ENCODE results near the gene ABCA7. TPM values are rescaled to one million over a fixed set of nuclear protein-coding genes. Genes with fewer than 3 reads are reported as not detected.

The ABCA7 gene
- total RNA-seq, 1 donor from 2014 or later: 6.7 TPM

DNA sequence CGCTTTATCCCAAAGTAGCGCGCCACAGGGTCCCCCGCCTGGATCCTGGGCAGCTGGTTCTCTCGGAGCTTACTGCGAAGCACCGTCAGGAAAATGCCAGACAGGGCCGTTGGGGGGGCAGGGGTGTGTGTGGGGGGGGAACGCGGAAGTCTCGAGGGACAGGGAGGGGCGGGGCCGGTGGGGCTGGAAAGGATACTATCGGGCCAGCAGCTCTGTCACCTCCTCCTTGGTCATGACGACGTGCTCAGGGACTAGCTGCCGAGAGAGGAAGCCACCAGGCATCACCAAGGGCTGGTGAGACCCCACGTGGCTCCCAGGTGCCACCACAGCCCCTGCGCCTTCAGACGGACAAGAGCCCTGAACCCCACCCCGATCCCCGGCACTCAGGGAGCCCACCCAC lies 50.0 kb downstream of the ABCA7 start:
- TF ChIP-seq, protein P1, sequence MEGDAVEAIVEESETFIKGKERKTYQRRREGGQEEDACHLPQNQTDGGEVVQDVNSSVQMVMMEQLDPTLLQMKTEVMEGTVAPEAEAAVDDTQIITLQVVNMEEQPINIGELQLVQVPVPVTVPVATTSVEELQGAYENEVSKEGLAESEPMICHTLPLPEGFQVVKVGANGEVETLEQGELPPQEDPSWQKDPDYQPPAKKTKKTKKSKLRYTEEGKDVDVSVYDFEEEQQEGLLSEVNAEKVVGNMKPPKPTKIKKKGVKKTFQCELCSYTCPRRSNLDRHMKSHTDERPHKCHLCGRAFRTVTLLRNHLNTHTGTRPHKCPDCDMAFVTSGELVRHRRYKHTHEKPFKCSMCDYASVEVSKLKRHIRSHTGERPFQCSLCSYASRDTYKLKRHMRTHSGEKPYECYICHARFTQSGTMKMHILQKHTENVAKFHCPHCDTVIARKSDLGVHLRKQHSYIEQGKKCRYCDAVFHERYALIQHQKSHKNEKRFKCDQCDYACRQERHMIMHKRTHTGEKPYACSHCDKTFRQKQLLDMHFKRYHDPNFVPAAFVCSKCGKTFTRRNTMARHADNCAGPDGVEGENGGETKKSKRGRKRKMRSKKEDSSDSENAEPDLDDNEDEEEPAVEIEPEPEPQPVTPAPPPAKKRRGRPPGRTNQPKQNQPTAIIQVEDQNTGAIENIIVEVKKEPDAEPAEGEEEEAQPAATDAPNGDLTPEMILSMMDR (IDR thresholded peaks at IDR 0.05): no peak
- Mint-ChIP-seq H3K4me1 (ENCODE audit: low read depth) (peaks cover 15% of the 10 kb centered on the region), H3K27me3 (ENCODE audit: low read depth) (no peaks in the 10 kb centered on the region), H3K9me3 (ENCODE audit: low read depth) (no peaks in the 10 kb centered on the region), H3K4me3 (ENCODE audit: unreplicated experiment) (no peak overlapping the region), H3K36me3 (ENCODE audit: low read depth) (peaks cover 6% of the 10 kb centered on the region), H3K27ac (ENCODE audit: unreplicated experiment) (no peak overlapping the region)
- no peak for DNase-seq (ENCODE audit: low spot score)

DNA sequence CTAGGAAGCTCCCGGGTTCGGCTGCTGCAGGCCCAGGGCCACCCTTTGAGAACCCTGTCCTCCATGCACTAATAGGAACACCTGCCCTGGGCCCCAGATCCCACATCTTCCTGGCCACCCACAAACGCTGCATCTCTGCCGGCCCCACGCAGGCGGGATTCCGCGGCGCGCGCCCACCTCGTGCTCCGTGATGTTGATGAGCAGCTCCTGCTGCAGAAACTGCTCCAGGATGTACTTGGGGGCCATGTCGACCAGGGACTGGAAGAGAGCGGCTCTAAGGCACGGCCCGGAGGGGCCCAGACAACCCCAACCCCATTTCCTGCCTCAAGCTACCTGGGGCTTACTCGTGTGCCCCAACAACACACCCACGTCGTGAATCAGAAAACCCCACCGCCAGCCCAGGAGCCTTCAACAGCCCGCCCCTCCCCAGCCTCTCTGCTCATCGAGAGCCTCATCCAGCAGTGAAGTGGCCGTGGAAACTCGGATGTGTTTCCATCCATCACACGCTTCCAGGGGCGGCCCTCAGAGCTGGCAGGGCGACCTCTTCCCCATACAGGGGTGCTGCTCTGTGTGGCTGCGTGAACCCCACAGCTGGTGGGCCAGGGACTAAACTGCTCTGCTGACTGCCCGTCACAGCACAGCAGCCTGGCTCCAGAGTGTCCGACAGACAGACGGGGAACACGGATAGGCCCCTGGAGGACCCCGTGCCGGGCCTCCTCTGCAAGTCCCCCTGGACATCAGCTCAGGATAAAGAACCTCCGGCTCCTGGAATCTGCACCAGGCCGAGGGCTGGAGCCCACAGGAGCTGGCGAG lies 51.0 kb downstream of the ABCA7 start:
- Mint-ChIP-seq H3K27me3 (ENCODE audit: low read depth) (no peaks in the 10 kb centered on the region), H3K27ac (ENCODE audit: unreplicated experiment) (no peak overlapping the region), H3K4me3 (ENCODE audit: unreplicated experiment) (no peak overlapping the region), H3K4me1 (ENCODE audit: low read depth) (peaks cover 19% of the 10 kb centered on the region), H3K9me3 (ENCODE audit: low read depth) (no peaks in the 10 kb centered on the region), H3K36me3 (ENCODE audit: low read depth) (peaks cover 6% of the 10 kb centered on the region)
- TF ChIP-seq, protein P1 (IDR thresholded peaks at IDR 0.05): no peak
- no peak for DNase-seq (ENCODE audit: low spot score)

DNA sequence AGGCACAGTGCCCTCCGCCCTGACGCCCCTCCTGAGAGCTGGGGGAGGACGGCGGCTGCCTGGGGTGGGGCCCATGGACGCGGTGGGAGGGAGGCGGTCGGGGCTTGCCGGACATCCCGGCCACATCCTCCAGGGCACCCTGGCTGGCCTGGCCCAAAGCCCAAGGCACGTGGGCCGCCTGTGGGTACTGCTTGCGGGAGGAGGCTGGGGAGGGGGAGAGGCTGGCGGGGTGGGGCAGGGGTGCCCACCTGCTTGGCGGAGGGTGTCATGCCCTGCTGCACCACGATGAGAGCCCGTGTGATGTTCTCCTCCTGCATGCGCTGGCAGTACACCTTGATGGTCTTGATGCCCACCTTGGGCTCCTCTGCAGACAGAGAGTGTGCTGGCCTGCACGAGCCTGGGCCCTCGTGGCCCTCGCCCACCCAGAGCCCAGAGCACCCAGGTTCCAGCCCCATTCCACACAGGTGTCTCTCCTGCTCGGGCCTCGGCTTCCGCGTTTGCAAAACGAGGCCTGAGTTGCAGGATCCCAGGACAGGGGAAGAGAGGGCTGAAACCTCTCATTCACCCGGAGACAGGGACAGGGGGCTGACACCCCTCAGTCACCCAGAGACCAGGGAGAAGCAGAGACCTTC lies 51.8 kb downstream of the ABCA7 start:
- no peak overlapping the region for H3K27ac Mint-ChIP-seq (ENCODE audit: unreplicated experiment)
- H3K9me3 Mint-ChIP-seq (ENCODE audit: low read depth): no peaks in the 10 kb centered on the region
- H3K4me1 Mint-ChIP-seq (ENCODE audit: low read depth): peaks cover 19% of the 10 kb centered on the region
- H3K4me3 Mint-ChIP-seq (ENCODE audit: unreplicated experiment): no peak overlapping the region
- H3K27me3 Mint-ChIP-seq (ENCODE audit: low read depth): no peaks in the 10 kb centered on the region
- no peak for DNase-seq (ENCODE audit: low spot score)
- H3K36me3 Mint-ChIP-seq (ENCODE audit: low read depth): peaks cover 6% of the 10 kb centered on the region
- TF ChIP-seq, protein P1 (IDR thresholded peaks at IDR 0.05): no peak

DNA sequence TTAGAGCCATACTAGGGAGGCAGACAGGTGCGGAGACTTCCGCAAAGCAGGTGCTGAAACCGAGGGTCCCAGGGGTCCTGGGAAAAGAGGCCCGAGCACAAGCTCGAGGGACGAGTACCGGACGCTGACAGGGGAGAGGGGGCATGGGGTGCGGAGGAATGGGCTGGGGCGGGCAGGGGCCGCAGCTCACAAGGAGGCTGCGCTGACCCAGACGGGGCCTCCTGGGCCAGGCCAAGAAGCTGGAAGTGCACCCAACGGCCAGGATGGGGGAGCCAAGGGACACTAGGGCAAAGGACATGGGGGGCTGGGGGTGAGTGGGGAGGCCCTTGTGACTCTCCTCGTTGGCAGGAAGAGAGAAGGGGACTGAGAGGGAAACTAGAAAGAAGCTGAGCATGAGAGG lies 53.4 kb downstream of the ABCA7 start:
- no peaks in the 10 kb centered on the region for H3K9me3 Mint-ChIP-seq (ENCODE audit: low read depth)
- H3K27ac Mint-ChIP-seq (ENCODE audit: unreplicated experiment): peak overlapping the region; percentile 49
- H3K4me1 Mint-ChIP-seq (ENCODE audit: low read depth): peaks cover 23% of the 10 kb centered on the region
- peaks cover 2% of the 10 kb centered on the region for H3K36me3 Mint-ChIP-seq (ENCODE audit: low read depth)
- no peak for DNase-seq (ENCODE audit: low spot score)
- H3K4me3 Mint-ChIP-seq (ENCODE audit: unreplicated experiment): peak overlapping the region; percentile 86
- TF ChIP-seq, protein P1 (IDR thresholded peaks at IDR 0.05): no peak
- no peaks in the 10 kb centered on the region for H3K27me3 Mint-ChIP-seq (ENCODE audit: low read depth)

DNA sequence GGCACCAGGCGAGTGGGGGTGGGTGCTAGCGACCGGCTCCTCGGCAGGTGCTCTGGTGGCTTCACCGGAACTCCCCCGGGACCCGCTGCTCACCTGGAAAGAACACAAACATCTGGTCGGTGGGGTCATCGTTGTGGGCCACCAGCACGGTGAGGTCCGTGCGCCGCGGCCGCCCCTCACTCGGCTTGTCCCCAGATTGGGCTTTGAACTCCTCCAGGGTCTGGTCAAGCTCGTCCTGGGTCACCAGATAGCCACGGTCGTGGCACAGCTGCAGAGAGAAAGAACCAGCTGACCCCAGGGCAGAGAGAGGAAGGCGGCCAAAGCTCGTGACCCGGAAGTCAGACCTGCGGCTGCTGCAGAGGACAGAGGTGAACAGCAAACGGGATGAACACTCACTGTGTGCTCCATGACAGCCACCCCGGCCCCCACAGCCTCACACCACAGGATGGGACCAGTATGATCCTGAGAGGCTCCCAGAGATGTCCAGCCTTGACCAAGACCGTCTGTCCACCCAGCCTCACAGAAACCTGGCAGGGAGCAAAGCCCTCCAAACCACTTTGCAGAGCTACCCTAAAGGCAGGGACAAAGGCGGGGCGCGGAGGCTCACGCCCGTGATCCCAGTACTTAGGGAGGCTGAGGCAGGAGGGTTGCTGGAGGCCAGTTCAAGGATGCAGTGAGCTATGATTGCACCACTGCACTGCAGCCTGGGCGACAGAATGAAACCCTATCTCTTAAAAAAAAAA lies 54.1 kb downstream of the ABCA7 start:
- Mint-ChIP-seq H3K27ac (ENCODE audit: unreplicated experiment) (peak overlapping the region; percentile 87), H3K27me3 (ENCODE audit: low read depth) (no peaks in the 10 kb centered on the region), H3K4me3 (ENCODE audit: unreplicated experiment) (peak overlapping the region; percentile 86), H3K4me1 (ENCODE audit: low read depth) (peaks cover 27% of the 10 kb centered on the region), H3K36me3 (ENCODE audit: low read depth) (peaks cover 2% of the 10 kb centered on the region), H3K9me3 (ENCODE audit: low read depth) (no peaks in the 10 kb centered on the region)
- no peak for DNase-seq (ENCODE audit: low spot score)
- TF ChIP-seq, protein P1 (IDR thresholded peaks at IDR 0.05): no peak

All from chondrocyte (in vitro differentiated cells).